ENCODE measurements around the gene HOOK2. TPM values are rescaled to one million over a fixed set of nuclear protein-coding genes. Genes with fewer than 3 reads are reported as not detected.

HOOK2 gene
- total and polyA plus RNA-seq, 2 of the 8 experiments (the other 6 are each of a cell fraction or from before 2014, with no cell fraction given): 23.8 to 63.2 TPM

- TF ChIP-seq CHD7 (IDR thresholded peaks at IDR 0.05; ENCODE audit: insufficient replicate concordance, low read length): no peak
- TF ChIP-seq GTF2F1 (IDR thresholded peaks at IDR 0.05; ENCODE audit: borderline replicate concordance, low read depth, low read length): no peak
- no peak for TF ChIP-seq BCL11A (IDR thresholded peaks at IDR 0.05; ENCODE audit: low read depth in 2 of 2, low read length in 2 of 2)
- TF ChIP-seq CTBP2 (IDR thresholded peaks at IDR 0.05; ENCODE audit: borderline replicate concordance, insufficient read depth, insufficient read length, low read length): no peak
- no peak for TF ChIP-seq POU5F1 (IDR thresholded peaks at IDR 0.05; ENCODE audit: low read depth, low read length)
These were observed 7.3 kb upstream of the HOOK2 start (continued) for GRCh38 chr19:12782424-12783290.
